ENCODE measurements around the gene PET117.
"Not testable (repeated sequence)": the region's sequence is repeated elsewhere in the genome, so short reads cannot be mapped to it uniquely, and the experiment has no call there.

Gene PET117

GRCh38 chr20:18165553-18165952 lies 27.9 kb downstream of the PET117 start:
- no peak for DNase-seq

GRCh38 chr20:18166241-18166881 lies 28.7 kb downstream of the PET117 start:
- DNase-seq: peak; percentile 23

GRCh38 chr20:18166950-18167349 lies 29.3 kb downstream of the PET117 start:
- no peak for DNase-seq

- no peak for DNase-seq
Measured at GRCh38 chr20:18172379-18172778, 34.7 kb downstream of the PET117 start.

GRCh38 chr20:18174906-18175683 lies 37.4 kb downstream of the PET117 start:
- no peak for DNase-seq

- no peak for DNase-seq
Measured at GRCh38 chr20:18176318-18176785, 38.7 kb downstream of the PET117 start.

- DNase-seq: not testable (repeated sequence)
Measured at GRCh38 chr20:18180366-18180765, 42.7 kb downstream of the PET117 start.

- no peak for DNase-seq
Measured at GRCh38 chr20:18180815-18181214, 43.2 kb downstream of the PET117 start.

GRCh38 chr20:18187020-18187419 lies 49.4 kb downstream of the PET117 start:
- DNase-seq: no peak

- no peak for DNase-seq
Measured at GRCh38 chr20:18188434-18188833, 50.8 kb downstream of the PET117 start.

GRCh38 chr20:18190338-18191233 lies 52.9 kb downstream of the PET117 start:
- DNase-seq: no peak

GRCh38 chr20:18191306-18191705 lies 53.6 kb downstream of the PET117 start:
- no peak for DNase-seq

All from inflammatory macrophage treated with lipopolysaccharide for 4 hours (primary cell).